ENCODE results near the gene LNX2.

Gene LNX2

DNA sequence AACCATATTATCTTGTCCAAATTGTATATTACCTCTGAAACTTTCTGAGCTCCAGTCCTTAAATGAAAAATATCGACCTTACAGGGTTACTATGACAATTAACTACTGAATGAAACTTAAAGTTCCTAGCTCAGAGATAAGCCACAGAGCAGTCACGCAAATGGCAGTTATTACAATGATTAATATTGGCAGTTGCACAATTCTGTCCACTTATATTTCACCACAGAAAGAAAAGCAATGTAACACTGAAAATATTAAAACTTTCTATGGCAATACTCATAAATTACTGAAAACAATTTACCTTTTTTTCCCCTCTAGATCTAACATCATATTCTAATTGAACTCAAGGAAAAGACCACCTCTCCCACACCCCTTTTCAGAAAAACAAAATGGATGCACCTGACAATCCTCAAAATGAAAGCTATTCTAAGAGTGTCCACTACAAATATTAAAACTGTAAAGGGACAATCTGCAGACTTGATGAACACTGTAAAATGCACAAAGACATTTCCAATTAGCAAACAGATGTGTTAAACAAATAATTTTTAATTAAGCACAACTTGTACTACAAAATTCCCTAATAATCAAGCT lies 14.6 kb downstream of the LNX2 start:
- no peak for DNase-seq

DNA sequence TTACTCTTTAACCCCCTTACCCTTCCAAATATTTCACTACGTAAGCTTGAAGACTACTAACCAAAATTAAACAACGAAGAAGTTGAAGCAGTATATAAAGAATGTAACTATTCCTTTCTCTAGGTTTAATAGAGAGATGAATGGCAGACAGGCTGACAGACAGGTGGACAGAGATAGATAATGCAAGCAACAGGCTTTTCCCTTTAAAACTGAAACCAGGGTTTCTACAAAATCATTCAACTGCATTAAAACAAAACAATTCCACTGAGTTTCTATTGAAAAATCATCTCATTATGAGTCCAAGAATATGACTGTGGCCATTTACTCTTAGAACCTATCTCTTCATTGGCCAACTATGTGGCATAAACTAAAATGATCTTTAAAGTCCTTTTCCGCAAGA lies 15.2 kb downstream of the LNX2 start:
- no peak for DNase-seq

DNA sequence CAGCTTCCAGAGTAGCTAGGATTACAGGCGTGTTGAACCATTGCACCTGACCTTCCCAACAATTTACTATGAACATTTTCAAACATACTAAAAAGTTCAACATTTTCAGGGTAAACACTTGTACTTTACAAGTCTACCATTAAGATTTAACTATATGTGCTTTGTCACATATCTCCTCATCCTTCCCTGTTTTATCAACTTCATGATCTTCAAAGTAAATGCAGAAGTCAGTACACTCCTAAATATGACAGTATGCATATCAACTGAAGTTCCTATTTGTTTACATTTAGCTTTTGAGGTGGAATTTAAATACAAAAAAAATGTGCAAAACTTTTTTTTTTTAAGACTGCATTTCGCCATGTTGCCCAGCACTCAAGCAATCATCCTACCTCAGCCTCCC lies 18.5 kb downstream of the LNX2 start:
- DNase-seq: no peak

DNA sequence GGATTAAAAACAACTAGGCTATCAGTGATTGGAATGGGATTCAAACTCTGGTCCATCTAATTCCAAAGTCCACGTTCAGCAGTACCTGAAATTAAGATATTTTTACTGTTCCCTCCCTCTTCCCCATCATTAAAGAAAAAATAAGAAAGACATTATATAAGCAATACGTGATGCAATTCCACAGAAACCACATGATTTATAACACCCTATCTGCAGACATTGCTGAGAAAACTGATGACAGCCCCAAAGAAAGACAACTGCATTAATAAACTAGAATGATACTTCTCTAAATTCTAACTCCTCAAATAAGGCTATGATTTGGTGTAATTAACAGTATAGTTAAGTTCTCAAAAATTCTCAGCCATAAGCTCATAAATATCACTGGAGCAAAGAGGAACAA lies 19.1 kb downstream of the LNX2 start:
- DNase-seq: no peak

DNA sequence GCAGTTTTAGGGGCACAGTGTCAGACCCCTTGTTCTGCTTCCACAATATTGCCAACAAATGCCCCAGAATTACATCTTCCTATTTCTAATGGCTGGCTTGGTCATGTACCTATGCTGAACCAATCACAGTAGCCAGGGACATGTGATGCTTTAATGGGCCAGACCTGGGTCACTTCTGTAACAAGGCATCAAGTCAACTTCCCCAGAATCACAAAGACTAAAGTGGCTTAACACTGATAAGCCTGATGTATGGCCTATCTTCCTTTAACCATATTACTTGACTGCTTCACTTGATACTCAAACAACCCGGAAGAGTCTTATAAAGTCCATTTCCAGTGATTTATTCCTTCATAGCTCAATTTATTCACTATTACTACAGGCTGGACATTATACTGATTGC lies 19.6 kb downstream of the LNX2 start:
- DNase-seq: no peak

DNA sequence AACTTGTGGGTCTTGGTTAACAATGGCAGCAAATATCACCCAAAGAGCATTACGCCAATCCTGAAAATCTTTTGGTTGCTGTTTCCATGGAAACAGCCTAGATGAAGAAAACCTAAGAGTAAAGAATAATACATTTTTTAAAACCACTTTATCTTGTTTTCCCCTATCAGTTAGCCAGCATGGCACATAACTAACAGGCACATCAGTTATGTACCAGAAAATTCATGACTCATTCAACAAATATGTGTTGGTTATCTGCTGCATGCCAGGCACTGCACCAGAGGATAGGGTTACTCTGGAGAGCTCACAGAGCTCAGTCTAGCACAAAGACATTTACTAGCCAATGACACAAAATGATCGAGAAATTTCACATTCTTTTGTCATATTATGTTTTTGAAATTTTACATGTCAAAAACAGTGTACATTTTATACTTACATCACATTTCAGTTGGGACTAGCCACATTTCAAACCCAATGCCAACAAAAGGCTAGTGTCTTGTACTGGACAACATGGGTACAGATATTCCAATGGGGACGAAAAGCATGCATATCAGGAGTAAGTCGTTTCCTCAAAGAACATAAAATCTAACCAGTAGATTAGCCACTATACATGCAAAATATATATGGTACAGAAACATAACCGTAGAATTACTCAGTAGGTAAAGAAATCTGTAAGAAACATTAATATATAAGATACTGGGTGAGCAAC lies 20.3 kb downstream of the LNX2 start:
- DNase-seq: peak; percentile 60

DNA sequence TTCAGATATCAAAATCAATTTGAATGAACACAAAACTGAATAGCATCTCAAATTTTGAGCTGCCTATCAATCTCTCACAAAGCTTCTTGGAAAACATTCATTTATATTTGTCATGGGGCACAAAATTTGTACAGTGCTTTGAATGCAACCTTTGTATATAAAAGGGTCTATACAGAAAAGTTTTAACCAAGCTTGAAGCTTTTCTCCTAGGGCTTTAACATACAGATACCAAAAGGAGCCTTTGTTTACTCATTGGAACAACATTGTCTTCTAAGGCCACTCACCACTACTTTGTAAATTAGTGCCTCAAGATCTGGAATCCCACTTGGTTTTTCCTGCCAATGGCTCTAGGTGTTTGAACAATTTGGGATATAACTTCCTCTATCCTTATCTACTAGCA lies 21.2 kb downstream of the LNX2 start:
- no peak for DNase-seq

DNA sequence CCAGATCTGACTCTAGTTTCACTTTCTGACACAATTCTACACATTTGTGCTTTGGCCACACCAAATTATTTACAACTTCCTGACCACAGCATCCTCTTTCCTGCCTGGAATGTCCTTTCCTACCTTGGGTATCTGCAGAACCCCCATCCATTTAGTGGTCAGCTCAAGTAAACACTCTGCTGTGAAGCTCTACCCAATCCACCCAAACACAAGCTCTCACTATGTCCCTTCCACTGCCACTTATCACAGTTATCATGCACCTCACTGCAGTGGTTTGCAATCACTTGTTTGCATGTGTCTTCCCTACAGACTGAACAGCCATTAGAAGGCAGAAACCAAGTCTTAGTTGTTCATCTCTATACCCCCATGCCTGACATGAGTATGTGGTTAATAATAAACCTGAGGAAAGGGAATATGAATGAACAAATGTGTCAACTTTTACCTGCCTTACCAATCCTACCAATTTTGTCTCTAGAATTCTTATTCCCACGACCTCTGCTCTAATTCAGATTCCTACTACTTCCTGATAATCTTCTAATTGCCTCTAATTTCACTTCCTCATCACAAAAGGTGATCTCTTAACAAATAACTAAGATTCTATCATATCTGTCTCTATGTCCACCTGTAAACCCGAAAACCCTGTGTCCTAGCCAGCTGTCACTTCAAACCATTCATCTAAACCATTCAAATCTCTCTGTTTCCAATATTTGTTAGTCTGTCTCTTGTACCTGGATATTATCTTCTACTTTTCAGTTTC lies 25.1 kb downstream of the LNX2 start:
- no peak for DNase-seq

DNA sequence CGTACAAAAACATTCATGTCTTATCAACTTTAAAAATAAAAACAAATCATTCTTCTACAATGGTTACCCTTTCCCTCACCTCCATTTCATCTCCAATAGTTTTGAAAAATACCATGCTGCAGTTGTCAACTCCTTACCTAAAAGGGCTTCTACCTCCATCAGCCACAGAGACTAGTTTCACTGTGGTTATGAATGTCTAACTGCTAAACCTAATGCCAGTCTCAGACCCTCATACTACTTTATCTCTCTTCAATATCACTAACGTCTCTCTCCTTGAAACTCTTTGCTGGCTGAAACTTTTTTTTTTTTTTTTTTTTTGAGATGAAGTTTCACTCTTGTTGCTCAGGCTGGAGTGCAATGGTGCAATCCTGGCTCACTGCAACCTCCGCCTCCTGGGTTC lies 27.1 kb downstream of the LNX2 start:
- no peak for DNase-seq

DNA sequence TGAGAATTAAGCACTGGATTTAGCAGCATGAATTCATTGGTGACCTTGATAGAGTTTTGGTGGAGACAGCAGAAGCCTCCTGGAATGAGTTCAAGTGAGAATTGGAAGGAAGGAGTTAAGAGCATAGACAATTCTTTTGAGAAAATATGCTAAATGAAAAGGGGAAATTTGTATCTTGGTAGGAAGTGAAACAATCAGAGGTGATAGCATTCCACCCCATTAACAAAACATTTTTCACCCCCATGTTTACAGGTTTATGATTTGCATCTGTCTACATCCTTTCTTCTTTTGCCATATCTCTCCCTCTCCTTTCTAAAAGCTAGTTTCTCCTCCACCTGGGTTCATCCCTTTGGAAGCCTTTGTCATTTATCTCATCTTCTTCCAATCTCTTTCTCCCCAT lies 27.5 kb downstream of the LNX2 start:
- no peak for DNase-seq

DNA sequence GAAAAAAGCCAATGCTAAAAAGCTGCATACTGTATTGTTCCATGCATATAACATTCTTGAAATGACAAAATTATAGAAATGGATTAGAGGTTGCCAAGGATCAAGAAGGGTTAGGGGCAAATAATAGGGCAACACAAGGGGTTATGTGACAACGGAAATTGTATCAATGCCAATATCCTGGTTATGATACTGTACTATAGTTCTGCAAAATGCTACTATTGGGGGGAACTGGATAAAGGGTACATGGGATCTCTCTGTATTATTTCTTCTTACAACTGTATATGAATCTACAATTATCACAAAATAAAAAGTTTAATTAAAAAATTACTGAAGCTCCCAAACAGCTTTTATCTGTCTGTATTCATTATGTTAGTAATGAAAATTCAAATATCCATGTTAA lies 31.9 kb downstream of the LNX2 start:
- DNase-seq: no peak

DNA sequence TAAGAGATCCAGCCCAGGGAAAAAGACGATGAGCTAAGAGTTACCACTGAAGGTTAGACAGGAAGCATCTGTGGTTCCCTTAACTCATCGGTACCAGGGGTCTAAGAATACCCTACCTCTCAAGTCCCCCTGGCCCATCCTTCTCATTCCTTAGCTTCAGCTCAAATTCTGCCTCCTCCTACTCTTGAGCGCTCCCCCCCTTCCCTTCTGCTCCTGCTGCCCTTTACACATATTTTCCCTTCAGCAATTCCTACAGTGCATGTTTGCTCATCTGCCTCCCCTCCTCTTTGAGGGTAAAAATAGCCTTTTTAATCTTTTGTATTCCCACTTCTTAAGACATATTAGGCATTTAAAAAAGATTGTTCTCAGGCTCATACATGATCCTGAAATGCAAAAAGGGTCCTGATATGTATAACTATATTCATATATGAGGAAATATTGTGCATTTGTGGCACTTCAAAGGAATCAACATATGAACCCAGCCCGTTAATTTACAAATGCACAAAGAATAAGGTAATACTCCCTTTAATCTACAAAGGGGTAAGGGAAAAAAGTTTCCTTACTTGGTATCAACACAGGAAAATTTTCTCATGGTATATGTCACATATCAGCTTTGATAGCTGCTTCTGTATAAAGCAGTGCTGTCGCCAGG lies 33.1 kb downstream of the LNX2 start:
- no peak for DNase-seq

DNA sequence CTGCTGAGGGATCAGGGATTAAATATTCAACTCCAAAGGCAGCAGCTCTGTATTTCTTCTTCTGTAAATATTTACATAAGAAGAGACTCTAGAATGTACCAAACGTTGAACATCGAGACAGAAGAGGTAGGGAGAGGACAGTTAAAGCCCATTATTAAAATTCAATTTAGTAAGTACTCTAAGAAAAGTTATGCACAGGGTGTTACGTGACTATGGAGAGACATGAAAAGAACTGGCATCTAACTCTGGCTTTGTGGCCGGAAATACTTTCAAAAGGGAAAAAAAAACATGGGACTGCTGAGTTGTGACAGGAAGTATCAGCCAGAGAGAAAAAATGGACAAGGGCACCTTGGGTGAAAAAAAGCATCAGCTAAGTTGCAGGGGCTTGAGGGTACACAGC lies 36.7 kb downstream of the LNX2 start:
- no peak for DNase-seq

DNA sequence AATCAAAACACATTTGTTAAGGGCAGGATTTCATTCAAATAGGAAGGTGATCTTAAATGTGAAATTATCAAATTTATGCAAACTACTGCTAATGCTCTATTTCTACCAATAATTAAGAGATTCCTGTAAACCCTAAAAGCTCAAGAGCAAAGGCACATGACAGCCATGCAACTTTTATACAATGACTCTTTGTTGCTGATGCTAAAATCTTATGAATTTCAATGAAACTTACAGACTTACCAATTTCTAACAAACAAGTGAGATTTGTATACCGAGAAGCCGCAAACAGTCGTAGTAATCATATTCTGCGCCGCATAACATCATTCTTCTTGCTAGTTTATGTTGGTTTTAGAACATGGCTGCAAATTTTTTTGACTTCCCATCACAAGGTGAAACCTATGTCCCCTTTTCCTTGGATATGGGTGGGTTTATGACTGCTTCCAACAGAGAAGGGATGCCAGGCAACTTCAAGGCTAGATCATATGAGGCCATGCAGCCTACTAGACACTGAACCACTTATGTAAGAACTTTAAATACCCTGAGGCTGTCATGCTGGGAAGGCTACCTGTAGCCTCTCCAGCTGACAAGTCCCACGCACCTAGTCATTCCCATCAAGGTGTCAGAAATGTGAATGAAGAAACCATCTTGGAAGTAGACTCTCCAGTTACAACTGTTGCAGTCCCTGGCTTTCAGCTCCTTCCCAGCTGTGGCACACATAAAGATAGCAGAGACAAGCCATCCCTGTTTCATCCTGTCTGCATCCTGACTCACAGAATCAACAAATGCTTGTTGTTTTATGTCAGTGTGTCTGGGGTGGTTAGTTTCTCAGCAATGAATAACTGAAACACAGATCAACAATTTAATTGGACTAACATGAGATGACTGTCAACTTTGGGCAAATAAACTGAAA lies 42.0 kb downstream of the LNX2 start:
- no peak for DNase-seq

DNA sequence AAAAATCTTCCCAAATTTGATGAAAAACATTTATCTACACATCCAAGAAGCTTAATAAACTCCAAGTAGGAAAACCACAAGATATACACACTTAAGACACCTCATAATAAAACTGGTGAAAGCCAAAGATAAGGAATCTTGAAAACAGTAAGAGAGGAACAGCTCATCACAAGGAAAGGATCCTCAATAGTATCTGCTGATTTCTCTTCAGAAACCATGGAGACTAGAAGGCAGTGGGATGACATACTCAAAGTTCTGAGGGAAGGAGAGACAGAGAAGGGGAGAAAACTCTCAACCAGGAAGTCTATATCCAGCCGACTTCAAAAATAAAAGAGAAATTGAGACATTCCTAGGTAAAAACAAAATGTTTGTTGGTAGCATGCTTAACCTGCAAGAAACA lies 45.7 kb downstream of the LNX2 start:
- no peak for DNase-seq

DNA sequence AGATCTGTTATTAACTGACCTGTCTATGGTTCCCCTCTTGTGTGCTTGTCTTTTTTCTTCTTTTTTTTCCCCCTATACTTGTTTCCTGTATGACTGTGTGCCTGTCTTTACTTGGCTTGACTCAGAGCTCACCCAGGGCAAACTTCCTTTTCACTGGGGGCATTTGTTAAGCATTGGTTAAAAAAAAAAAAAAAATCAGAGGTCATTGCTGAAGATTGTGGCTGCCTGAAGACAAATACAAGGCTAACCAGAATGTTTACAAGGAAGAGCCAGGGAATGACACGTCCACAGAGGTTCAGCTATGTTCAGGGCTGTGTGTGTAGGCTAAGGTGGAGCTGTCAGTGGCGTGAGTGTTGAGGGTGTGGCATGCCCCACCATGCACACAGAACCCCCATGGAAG lies 47.1 kb downstream of the LNX2 start:
- no peak for DNase-seq

DNA sequence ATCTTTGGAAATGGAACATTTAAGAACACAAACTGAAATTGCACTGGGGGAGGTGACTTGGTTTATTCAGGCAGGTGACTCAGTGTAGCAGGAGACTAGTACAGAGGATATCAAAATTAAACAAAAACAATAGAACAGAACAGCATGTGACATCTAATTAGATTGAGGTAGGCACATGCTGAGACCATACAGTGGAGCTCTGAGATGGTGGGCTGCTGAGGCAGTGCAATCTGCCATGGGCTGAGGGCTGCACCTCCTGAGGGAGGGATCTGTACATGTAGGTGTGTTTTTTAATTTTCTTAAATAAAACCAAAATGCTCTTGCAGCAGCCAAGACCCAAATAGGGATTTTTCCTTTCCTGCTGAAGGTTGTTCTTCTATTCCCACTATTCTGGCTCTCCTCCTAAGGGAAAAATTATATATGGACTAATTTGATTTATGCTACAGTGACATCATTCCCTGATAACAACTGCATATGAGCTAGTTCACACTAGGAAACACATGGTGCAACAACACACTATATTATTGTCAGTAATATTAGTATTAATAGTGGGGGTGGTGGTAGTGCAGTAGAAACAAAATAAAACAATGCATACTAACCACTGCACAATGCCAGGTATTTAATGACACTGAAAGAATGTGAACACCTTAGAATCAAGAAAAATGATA lies 48.0 kb downstream of the LNX2 start:
- no peak for DNase-seq

DNA sequence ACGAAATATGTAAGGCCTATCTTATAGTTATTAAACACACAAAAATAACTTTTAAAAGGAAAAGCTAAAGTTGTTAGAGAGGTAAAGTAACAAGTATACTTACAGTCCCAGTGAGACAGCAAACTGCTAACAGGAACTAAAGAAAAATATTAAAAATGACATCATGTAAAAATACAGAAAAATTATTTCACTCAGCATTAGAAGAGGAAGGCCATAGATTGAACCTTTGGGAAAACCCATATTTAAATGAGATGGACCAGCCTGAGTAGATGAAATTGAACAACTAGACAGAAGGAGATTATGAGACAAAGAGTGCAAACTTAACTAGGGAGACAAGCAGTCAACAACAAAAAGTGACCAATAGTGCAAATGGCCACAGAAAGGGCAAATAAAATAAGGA lies 49.4 kb downstream of the LNX2 start:
- DNase-seq: no peak

DNA sequence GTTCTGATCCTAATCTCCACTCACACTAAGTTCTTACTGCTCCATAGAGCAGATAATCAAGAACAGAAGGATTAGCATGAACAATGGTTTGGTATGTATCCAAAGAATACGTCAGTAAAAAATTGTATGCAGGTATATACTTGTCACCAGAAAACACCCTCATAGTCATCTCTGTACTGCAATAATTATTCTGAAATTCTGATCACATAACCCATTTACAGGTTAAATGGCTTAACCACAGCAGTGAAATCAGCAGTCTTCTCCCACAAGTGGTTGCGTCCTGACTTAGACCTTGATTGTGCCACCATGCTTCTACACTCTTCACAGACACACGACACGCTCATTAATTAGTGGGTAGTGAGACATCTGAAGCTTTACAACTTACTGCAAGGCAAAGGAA lies 50.9 kb downstream of the LNX2 start:
- DNase-seq: no peak

DNA sequence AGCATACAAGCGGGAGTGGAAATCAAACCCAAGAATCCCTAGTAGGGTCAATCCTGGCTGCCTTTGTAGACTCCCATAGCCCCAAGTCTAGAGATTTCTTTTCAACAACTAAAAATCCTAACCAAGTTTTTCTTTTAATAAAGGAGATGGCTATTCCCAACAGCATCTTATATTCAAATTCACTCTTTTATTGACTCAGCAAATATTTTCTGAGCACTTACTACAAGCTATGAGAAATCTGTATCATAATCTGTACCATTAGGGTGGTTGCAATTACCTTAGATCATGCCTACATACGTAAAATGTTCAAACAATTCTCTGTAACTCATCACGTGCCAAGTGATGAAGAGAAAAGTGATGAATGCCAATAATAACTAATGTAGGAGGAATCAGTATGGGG lies 54.5 kb downstream of the LNX2 start:
- DNase-seq: no peak

DNA sequence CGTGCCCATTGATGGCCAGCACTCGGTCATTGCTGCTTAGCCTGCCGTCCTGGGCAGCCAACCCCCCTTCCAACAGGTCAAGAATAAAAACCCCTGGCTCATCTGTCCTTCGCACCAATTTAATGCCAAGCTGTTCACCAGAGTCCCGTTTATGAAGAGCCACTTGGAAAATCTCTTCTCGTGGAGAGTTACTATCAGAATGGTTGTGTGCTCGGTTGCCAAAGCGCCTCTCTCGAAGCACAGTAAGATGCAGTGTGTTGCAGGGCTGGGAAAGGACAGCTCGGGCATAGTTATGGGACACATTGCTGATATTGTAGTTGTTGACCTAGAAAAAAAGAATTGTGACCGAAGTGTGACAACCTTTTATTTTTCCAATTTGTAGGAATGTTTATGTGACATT lies 57.9 kb downstream of the LNX2 start:
- DNase-seq: no peak

DNA sequence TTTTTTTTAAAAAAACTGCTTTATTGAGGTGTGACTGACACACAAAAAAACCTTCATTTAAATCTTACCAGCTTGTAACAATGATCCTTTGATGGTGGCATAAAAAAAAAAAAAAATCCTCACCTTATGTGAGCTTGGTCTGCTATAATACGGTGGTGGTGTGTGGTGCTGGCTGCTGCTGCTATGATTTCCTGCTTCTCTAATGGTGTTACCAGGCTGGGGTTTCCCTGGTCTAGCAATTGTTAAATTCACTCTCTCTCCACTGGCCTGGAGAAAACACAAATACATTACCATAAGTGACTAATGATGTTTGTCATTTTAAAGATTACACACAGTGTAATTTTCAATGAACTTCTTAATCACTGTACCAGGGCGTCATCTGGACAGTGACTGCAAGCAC lies 60.6 kb downstream of the LNX2 start:
- DNase-seq: no peak

Data from fibroblast of skin of abdomen (primary cell).